IPS DF 4.7 (cell line): ENCODE data around the gene OR5K4.
"Not testable (repeated sequence)": the region's sequence is repeated elsewhere in the genome, so short reads cannot be mapped to it uniquely, and the experiment has no call there.

Source experiments
- DNase-seq: peaks from one replicate; pipeline ENCODE4 v3.0.0-alpha.2; 2013; ENCODE audit warnings: low spot score; ENCODE audit errors: extremely low read depth

OR5K4 gene

DNA sequence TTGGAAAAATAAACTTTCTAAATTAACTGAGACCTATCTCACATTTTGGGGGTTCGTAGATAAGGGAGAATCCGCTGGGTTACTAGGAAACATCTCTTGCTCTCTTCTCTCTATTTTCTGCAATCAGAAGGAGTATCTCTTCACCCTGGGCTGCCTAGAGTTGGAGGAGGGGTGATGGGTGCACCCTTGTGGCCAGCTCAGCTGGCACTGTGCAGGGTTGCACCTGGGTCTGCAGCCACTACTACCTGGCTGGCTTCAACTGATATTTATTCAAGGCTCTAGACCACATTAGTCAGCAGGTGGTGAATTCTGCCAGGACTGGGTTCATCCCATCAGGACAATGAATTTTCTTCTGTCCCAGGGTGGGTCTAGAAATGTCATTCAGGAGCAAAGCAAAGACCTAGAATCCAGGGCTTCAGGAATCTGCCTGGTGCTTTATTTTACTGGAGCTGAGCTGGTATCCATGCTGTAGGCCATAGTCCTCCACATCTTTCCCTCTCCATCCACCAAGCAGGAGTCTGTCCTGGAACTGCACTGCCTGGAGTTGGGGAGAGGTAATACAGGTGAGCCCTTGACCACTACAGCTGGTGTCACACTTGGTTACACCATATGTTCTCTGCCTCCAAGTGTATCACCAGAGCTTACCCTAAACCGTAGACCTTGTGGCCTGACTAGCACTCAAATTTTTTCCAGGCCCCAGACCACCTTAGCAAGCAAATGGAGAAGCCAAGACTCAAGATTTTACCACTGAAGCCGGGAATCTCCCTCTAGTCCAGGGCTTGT is 14.0 kb downstream of the OR5K4 start:
- no peak for DNase-seq

DNA sequence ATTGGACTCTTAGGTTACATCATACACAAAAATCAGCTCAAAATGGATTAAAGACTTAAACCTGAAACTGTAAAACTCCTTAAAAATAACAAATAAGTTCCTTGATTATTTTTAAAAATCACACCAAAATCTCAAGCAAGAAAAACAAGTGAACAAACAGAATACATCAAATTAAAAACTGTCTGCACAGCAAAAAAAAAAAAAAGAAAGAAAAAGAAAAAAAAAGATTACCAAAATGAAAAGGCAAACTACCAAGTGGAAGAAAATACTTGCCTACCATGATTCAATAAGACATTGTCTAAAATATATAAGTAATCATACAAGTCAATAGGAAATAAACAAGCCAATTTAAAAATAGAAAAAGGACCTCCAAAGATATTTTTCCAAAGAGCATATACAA is 17.5 kb downstream of the OR5K4 start:
- DNase-seq: no peak

DNA sequence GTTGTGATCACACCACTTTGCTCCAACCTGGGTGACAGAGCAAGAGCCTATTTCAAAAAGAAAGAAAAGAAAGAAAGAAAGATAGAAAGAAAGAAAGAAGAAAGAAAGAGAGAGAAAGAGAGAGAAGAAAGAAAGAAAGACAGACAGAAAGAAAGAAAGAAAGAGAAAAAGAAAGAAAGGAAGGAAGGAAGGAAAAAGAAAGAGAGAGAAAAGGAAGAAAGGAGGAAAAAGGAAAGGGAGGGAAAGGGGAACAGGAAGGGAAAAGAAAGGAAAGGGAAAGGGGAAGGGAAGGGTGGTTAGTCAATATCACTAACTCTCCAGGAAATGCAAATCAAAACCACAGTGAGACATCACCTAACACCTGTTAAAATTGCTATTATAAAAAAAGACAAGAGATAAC is 18.2 kb downstream of the OR5K4 start:
- DNase-seq: no peak

DNA sequence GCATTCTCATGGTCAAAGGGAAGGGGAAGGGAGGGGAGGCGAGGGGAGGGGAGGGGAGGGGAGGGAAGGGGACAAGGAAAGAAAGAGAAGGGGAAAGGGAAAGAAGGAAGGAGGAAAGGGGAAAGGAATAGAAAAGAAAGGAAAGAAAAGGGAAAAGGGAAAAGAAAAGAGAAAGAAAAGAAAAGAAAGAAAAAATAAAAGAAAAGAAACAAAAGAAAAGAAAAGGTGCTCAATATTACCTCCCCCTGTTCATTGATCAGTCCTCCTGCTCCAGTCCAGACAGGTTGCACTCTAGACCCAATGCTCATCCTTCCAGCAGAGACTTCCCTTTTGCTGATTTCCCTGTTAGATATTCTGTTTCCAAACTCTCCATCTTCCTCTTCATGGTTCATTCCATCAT is 18.8 kb downstream of the OR5K4 start:
- DNase-seq: no peak

DNA sequence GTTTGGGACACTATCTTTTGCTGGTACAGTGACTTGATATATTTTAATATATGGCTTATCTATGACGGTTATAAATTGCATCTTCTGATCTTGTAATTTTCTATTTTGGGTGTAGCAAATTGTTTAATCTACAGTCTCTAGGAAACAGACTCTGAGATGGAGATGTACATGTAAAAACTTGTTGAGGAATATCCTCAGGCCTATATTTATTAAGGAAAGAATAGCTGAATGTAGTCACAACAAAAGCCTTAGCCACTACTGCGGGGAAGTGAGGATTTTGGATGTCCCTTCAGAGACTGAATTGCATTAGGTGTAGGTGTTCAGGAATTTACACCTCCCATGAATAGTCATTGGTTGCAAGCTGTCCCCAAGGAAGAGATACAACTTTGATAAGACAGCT is 23.0 kb downstream of the OR5K4 start:
- DNase-seq: no peak

DNA sequence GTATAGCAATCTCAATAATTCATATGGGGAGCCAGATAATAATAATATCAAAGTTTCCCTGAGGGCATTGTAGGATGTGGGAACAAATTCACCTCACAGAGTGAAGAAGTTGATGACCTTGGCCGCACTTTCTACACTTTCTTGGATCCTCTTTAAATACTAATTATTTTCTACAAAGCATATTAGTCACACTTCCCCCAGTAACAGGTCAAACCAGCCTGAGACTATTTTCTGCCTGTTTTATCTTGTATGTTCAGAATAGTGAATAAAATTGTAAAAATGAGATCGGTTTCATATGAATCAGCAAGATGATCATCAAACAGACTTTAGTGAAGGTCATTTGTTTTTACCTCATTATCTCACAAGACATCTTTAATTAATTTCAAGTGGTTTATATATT is 34.5 kb downstream of the OR5K4 start:
- DNase-seq: no peak

DNA sequence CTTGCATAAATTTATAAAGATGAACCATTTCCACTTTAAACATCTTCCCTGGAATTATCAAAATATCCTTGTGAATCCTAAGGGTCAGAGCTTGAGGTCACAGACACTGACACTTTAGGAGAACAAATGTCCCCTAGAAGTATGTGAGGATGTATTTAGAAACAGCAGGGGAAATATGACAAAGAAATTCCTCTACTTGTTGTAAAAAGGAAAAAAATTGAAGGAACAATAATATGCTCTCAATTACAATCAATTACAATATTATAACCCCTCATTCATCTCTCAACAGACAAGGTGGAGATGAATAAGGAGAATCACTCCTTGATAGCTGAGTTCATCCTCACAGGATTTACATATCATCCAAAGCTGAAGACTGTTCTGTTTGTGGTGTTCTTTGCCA is 36.7 kb downstream of the OR5K4 start, which contains the start of gene OR5K3:
Gene OR5K3, plus strand, starts transcription at position 301 of the 400 bp plus-strand sequence. Its CDS starts 0 bp downstream, at position 301.
- no peak for DNase-seq

DNA sequence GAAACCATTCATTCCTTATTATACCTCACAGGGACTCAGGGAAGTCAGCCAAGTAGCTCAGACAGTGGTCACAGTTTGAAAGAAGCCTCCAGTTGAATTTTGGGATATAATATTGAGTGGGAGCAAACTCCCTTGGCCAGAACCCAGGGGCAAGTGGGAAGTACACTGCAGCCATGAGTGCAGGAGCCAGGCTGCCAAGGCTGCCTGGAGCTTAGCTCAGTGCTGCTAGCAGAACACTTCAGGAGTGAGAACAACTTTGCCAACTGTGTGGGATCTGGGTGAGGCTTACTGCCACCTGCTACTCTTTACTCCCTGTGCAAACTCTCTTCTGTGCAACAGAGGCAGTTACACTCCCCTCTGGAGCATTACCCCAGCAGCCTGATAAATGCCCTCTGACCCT is 41.4 kb downstream of the OR5K4 start:
- DNase-seq: no peak

DNA sequence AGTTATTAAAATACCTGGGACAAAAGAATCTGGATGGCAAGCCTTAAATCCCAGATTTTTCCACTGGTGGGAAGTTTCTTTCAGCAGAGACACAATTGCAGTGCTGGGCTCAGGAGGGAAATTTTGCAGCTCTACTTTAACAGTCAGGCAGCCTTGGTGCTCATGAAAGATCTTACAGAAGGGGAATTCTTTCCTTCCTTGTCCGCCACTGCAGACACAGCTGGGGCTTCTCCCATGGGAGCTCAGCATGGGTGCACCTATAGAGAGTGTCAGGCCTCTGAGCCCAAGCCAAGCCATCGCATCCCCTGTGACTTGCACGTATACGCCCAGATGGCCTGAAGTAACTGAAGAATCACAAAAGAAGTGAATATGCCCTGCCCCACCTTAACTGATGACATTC is 42.8 kb downstream of the OR5K4 start:
- not testable (repeated sequence) for DNase-seq

DNA sequence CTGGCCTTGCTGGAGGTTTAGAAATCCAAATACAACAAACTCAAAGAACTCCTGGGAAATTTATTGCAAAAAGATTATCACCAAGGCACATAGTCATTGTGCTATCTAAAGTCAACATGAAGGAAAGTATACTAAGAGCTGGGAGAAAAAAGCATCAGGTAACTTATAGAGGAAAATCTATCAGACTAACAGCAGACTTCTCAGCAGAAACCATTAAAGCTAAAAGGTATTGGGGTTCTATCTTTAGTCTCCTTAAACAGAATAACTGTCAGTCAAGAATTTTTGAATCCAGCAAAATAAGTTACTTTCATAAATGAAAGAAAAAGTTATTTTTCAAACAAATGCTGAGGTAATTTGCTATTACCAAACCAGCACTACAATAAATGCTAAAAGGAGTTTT is 44.9 kb downstream of the OR5K4 start:
- no peak for DNase-seq

DNA sequence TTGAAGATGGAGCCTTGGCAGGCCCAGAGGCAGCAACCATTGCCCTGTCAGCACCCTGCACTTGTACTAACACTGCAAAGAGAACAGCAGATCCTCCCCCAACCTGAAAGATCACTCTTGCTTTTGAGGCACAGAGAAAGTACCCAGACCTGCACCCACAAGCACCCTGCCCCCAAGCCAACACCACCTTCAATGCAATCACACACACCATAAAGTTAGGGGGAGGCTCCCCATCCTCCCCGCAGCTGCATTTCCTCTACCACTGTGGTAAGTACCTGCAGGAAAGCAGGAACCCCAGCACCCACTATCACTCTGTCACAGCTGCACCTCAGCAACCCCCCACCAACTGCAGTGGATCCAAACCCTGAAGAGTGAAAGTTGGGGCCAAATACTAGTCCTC is 48.9 kb downstream of the OR5K4 start:
- no peak for DNase-seq

DNA sequence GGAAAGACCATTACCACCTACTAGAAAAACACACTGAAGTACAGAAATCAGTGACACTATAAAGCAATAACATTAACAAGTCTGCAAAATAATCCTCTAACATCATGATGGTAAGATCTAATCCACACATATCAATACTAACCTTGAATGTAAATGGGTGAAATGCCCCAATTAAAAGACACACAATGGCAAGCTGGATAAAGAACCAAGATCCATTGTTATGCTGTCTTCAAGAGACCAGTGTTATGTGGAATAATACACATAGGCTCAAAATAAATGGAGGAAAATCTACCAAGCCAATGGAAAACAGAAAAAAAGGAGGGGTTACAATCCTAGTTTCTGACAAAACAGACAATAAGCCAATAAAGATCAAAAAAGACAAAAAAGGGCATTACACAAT is 50.4 kb downstream of the OR5K4 start:
- no peak for DNase-seq
